ENCODE measurements around the gene FTO.
A peak's percentile ranks its signal among the peaks of the same experiment; 100 is the strongest.

Gene FTO

DNA sequence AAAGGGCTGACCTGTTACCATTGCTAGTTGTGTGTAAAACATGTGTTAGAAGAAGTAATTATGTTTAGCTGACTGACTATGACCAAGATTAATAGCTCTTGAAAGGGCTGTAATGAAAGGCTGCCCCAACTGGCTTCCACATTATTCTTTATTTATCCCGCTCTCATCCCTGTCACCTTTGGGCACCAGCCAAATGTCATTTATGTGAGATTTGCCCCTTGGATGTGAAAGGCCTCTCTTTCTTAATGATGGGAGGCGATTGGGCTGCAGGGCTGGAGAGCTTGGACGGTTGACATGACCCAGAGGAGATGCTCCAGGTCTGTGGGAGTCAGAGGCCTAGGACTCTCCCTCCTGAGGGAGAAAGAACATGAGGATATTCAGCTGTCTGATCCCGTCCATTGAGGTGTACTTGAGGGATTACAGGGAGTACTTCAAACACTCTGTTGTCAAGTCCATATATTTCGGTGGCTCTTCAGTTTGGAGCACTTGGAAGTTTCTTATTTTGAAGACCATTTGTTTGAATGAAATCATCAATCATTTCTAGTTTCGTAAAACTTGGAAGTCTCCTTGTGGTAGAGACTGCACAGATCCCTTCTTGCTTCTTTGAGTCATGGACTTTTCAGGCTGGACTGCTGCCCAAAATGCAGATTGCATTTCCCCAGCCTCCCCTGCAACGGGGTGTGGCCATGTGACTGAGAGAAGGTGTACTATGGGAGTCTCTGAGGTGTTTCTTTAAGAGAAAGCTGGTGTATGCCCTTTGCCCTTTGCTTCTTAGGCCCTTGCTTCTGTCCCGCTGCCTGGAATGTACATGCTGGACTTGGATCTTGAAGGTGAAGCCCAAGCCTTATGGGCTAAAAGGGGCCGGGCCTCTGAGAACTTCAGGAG lies 51.3 kb downstream of the FTO start:
- no peak for DNase-seq (ENCODE audit: low read depth)

- DNase-seq (ENCODE audit: low read depth) = no peak
Measured at GRCh38 chr16:53756275-53756996, 52.5 kb downstream of the FTO start.

DNA sequence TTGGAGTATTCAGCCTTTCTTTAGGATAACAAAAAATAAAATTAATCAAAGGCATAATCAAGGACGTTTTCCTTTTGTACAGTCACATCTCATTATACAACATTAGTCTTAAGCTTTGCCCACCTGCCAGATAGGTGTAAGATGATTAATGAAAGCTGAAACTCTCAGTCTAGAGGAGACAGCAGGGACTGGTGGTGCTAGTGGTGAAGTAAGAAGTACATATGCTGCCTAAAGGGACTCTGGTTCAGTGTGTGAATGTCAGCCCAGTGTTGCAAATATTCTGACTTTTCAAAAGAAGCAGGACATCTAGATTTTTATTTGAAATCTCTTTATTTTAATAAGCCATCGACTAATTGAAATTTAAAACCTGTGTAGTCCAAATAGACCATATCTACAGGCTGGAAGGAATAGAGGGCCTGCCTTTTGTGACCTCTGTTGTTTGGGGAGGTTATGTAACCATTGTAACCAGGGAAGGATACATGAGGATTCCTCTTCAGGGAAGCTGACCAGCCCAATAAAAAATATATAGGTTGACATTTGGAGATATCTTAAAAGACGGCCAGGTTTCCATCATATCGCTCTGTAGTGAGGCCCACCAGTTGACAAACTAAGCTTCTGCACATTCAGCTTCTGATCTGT lies 54.1 kb downstream of the FTO start:
- no peak for DNase-seq (ENCODE audit: low read depth)

GRCh38 chr16:53761962-53762703 lies 58.2 kb downstream of the FTO start:
- DNase-seq (ENCODE audit: low read depth) = no peak

- no peak for DNase-seq (ENCODE audit: low read depth)
Measured at GRCh38 chr16:53766304-53767016, 62.5 kb downstream of the FTO start.

DNA sequence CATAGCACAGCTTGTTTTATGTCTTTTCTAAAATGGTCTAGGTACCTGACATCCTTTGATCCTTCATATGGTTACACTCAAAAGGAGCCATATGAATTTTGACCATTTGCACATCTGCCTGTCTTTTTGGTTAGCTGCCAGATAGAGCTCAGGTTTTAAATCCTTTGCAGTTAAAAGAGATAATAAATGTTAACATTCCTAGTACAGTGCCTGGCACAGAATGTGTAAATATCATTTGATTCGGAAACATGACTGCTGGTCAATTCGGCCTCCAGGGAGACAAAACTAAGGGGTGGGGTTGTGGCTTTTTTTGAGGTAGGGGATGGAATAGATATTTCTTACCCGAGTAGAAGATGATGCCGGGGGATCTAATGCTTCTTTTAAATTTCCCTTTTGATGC lies 64.2 kb downstream of the FTO start:
- no peak for DNase-seq (ENCODE audit: low read depth)

DNA sequence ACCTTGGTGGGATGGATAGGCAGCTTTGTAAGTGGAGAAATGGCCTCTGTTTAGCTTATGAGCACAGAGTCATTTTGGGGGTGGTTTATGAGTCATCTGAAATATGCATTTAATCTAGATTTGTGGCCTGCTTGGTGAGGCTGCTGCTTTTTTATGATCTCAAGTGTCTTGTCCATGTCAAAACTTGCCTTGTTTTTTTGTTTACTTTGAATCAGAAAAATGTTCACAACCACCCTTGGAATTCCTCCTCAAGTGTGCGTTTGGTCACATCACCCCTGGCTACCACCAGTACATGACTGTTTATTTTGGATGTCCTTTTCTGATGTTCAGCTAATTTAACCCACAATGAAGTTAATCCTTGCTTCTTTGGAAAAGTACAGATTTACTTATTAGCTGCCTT lies 64.6 kb downstream of the FTO start:
- DNase-seq (ENCODE audit: low read depth) = peak; percentile 82

DNA sequence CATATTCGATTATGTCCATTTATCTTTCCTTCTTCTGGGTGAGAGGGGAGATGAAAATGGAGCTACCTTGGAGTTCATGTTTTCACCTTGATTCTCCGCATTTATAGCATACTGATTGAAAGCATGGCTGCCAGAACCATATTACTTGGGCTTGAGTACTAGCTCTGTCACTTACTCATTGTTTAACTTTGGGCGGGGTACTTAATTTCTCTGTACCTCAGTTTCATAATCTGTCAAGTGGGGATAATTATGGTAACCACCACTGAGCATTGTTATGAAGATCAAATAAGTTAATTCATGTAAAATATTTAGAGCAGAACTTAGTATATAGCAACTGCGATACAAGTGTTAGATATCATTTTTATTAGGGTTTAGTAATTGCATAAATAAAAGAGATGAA lies 65.2 kb downstream of the FTO start:
- no peak for DNase-seq (ENCODE audit: low read depth)

DNA sequence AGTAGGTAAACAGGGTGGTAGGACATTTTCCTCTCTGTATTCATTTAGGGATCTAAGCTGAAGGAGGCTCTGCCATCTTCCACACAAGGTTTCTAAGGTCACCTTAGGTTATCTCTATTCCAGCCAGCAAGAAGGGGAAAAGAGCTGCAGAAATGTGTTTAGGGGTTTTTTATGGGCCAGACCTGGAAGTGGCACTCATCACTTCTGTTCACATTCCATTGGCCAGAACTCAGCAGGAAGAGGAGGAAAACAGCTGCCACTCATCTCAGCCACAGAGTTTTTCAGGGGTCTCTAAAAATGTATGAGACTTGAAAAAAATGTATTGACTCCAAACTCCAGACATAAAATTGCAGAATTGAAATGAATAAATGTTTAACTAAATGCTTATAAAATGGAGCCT lies 65.8 kb downstream of the FTO start:
- DNase-seq (ENCODE audit: low read depth) = no peak

- DNase-seq (ENCODE audit: low read depth) = no peak
Measured at GRCh38 chr16:53770641-53771040, 66.7 kb downstream of the FTO start.

GRCh38 chr16:53771655-53772497 lies 67.9 kb downstream of the FTO start:
- no peak for DNase-seq (ENCODE audit: low read depth)

- peak; percentile 49 for DNase-seq (ENCODE audit: low read depth)
Measured at GRCh38 chr16:53773150-53773846, 69.3 kb downstream of the FTO start.

DNA sequence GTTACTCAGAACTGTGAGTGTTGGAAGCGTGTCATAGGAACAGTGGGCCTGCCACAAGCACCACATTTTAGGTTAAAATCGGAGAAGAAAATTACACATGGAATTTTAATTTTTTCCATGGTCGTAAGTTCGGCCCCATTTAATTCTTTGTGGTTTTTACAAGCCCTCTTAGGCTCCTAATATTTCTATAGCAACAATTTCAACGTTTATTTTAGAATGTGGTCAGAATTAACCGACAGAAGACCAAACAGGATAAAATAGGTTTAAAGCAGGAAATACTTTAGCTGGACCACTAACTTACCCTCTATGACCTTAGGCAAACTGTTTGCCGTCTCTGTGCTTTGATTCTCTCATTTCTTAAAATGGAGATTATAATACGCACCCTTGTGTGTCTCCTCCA lies 69.9 kb downstream of the FTO start:
- DNase-seq (ENCODE audit: low read depth) = no peak

GRCh38 chr16:53775106-53775820 lies 71.3 kb downstream of the FTO start:
- no peak for DNase-seq (ENCODE audit: low read depth)

GRCh38 chr16:53775821-53776431 lies 72.0 kb downstream of the FTO start:
- peak; percentile 86 for DNase-seq (ENCODE audit: low read depth)

GRCh38 chr16:53779186-53779585 lies 75.2 kb downstream of the FTO start:
- no peak for DNase-seq (ENCODE audit: low read depth)

DNA sequence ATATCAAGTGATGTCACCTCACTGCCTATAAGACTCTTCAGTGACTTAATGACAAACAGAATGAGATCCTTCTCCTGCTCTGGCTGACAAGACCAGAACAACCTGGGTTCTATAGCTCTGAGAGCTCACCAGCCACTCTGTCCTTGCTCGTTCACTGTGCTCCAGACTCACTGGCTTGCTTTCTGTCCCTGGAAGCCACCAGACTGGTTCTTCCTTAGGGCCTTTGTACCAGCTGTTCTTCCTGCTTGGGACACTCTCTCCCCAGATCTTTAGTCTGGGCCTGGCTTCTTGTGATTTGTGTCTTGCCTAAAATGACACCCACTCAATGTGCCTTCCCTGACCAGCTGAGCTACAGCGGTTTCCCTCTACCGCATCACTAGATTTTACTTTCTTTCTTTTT lies 76.1 kb downstream of the FTO start:
- no peak for DNase-seq (ENCODE audit: low read depth)

DNA sequence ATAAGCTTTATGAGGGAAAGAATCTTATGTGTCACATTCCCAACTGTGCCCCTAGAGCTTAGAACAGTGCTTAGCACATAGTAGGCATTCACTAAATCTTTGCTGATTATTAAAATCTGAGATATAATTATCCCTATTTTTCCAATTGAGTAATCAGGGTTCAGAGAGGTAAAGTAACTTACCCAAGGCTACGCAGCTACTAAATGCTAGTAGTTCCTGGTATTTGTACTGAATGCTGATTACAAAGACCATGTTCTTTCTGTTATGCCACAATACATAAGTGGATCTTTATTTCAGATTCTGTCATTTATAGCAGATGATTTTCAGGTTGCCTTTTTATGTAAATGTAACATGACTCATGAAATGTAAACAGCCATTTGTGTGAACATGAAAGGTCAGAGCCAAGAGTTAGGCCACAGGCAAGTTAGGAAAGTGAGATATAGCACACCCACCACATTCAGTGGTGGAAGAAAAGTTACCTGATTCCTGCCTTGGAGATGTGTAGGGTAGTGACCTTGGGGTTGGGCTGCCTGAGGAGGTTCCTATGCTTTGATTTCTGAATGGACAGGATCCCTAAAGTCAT lies 77.2 kb downstream of the FTO start:
- no peak for DNase-seq (ENCODE audit: low read depth)

- DNase-seq (ENCODE audit: low read depth) = no peak
Measured at GRCh38 chr16:53782148-53782547, 78.2 kb downstream of the FTO start.
